Esophagus squamous epithelium (tissue), 4 donors: ENCODE data around the gene STK16.

Experiments
- CTCF ChIP-seq, 6 experiments: fragments of 450-650 bp in 4 of 6; fragments of 200-600 bp in 2 of 6; sonication (generic) in 2 of 6; IDR thresholded peaks; one replicate each; pipeline ENCODE4 v1.5.1; 2016 to 2019; ENCODE audit warnings: antibody characterized with exemption in 6 of 6, mild to moderate bottlenecking in 4 of 6, moderate library complexity in 4 of 6
- POLR2A ChIP-seq, 4 donors: fragments of 450-650 bp; IDR thresholded peaks; one replicate each; pipeline ENCODE4 v1.6.1; 2017; ENCODE audit warnings: antibody characterized with exemption in 4 of 4, mild to moderate bottlenecking in 4 of 4, moderate library complexity in 3 of 4

- TF ChIP-seq POLR2A (IDR thresholded peaks at IDR 0.05) (no peak), CTCF (IDR thresholded peaks at IDR 0.05) (no peak)
These were observed 36.3 kb downstream of the STK16 start for GRCh38 chr2:219281588-219281987.
